CD4-positive, alpha-beta memory T cell (primary cell): ENCODE measurements around the gene FCRL3. TPM values are rescaled to one million over a fixed set of nuclear protein-coding genes. Genes with fewer than 3 reads are reported as not detected.

Experiments used
- CTCF ChIA-PET: fragments of 350-600 bp; sonication (Branson Sonifier 250); formaldehyde crosslinking; loops from one replicate; lab custom pipeline; 2021; ENCODE audit warnings: inconsistent platforms; ENCODE audit not compliant: partially characterized antibody; lab: Charles Lee
- POLR2A ChIA-PET: fragments of 350-600 bp; sonication (Branson Sonifier 250); formaldehyde crosslinking; loops from one replicate; lab custom pipeline; 2021; ENCODE audit not compliant: partially characterized antibody; lab: Charles Lee
- DNase-seq, 5 donors: peaks; one replicate each; pipeline versions ENCODE4 v3.0.0 to v3.0.0-alpha.2; 2020 to 2022; ENCODE audit warnings: mixed read lengths in 1 of 5
- H3K27ac ChIP-seq: one replicate; pipeline ENCODE4 v1.7.0; 2013; ENCODE audit warnings: low read depth, low read length
- H3K27me3 ChIP-seq: 2 replicates; pipeline ENCODE4 v1.7.0; 2013; ENCODE audit warnings: mild to moderate bottlenecking, low read length, moderate library complexity; ENCODE audit not compliant: insufficient read depth
- H3K36me3 ChIP-seq: 2 replicates; pipeline ENCODE4 v1.7.0; 2013; ENCODE audit warnings: mild to moderate bottlenecking, low read length, moderate library complexity; ENCODE audit not compliant: insufficient read depth
- H3K4me1 ChIP-seq: 2 replicates; pipeline ENCODE4 v1.7.0; 2013; ENCODE audit warnings: mild to moderate bottlenecking, low read length, moderate library complexity; ENCODE audit not compliant: insufficient read depth
- H3K4me3 ChIP-seq, 2 donors: one replicate each; pipeline ENCODE4 v1.7.0; 2013; ENCODE audit warnings: low read length in 2 of 2, mild to moderate bottlenecking in 1 of 2
- H3K9me3 ChIP-seq, 2 donors: one replicate each; pipeline ENCODE4 v1.7.0; 2013; ENCODE audit warnings: low read length in 2 of 2, control low read depth in 1 of 2; ENCODE audit not compliant: control insufficient read depth in 1 of 2
- H3K27ac Mint-ChIP-seq, 7 donors: one replicate each; pipeline ENCODE4 v1.8.0; 2020 to 2021; ENCODE audit warnings: mixed read lengths in 7 of 7, mild to moderate bottlenecking in 6 of 7, inconsistent platforms in 3 of 7, moderate library complexity in 3 of 7
- H3K27me3 Mint-ChIP-seq, 2 donors: one replicate each; pipeline ENCODE4 v1.8.0; 2020 to 2021; ENCODE audit warnings: mixed read lengths in 2 of 2
- H3K36me3 Mint-ChIP-seq, 2 donors: one replicate each; pipeline ENCODE4 v1.8.0; 2020 to 2021; ENCODE audit warnings: mixed read lengths in 2 of 2, inconsistent platforms in 1 of 2, mild to moderate bottlenecking in 1 of 2
- H3K4me1 Mint-ChIP-seq, 4 donors: one replicate each; pipeline ENCODE4 v1.8.0; 2020 to 2021; ENCODE audit warnings: mixed read lengths in 4 of 4, mild to moderate bottlenecking in 1 of 4
- H3K4me3 Mint-ChIP-seq, 8 donors: one replicate each; pipeline ENCODE4 v1.8.0; 2020 to 2021; ENCODE audit warnings: mixed read lengths in 8 of 8, mild to moderate bottlenecking in 7 of 8, moderate library complexity in 6 of 8, inconsistent platforms in 3 of 8
- H3K9me3 Mint-ChIP-seq, 8 donors: one replicate each; pipeline ENCODE4 v1.8.0; 2020 to 2021; ENCODE audit warnings: mixed read lengths in 8 of 8, mild to moderate bottlenecking in 5 of 8, inconsistent platforms in 3 of 8, moderate library complexity in 1 of 8
- intact Hi-C: fragments of 100-400 bp; cut with micrococcal nuclease; formaldehyde crosslinking; loops from one replicate; pipeline ENCODE4 v1.15.1; 2023
- polyA plus RNA-seq, 2 donors: library from polyadenylated mRNA; unstranded; fragments of 300-500 nt; fragmentation: Illumina TruSeq; gene quantifications; one replicate each; pipeline ENCODE4 v1.2.3, GENCODE V29; 2021
- total RNA-seq, 2 experiments: library from RNA; stranded (reverse); gene quantifications; one replicate each; pipeline ENCODE4 v1.2.3, GENCODE V29; 2021

FCRL3 gene
- total and polyA plus RNA-seq, 4 experiments from 2014 or later = 0.56 to 6.1 (median 3.5) TPM

- Mint-ChIP-seq H3K4me1 (no peaks in the 10 kb centered on the region), H3K36me3 (no peaks in the 10 kb centered on the region), H3K27me3 (peaks cover 4 to 5% of the 10 kb centered on the region in 2 donors), H3K4me3 (no peak overlapping the region), H3K27ac (no peak overlapping the region), H3K9me3 (peaks cover 0 to 3% (median 2%) of the 10 kb centered on the region in 8 donors)
- CTCF ChIA-PET = no interaction called here
- Histone ChIP-seq H3K9me3 (no peaks in the 10 kb centered on the region), H3K36me3 (no peaks in the 10 kb centered on the region), H3K27me3 (no peaks in the 10 kb centered on the region), H3K27ac (no peak overlapping the region), H3K4me1 (no peaks in the 10 kb centered on the region), H3K4me3 (no peak overlapping the region)
- no peak for DNase-seq
- POLR2A ChIA-PET = no interaction called here
- intact Hi-C loops = no loop called here
These were observed 17.7 kb downstream of the FCRL3 start for GRCh38 chr1:157682710-157683437.

- intact Hi-C loops = no loop called here
- Histone ChIP-seq H3K27me3 (no peaks in the 10 kb centered on the region), H3K4me1 (no peaks in the 10 kb centered on the region), H3K36me3 (no peaks in the 10 kb centered on the region), H3K4me3 (no peak overlapping the region), H3K9me3 (no peaks in the 10 kb centered on the region), H3K27ac (no peak overlapping the region)
- H3K27ac Mint-ChIP-seq = no peak overlapping the region
- no peak overlapping the region for H3K4me3 Mint-ChIP-seq
- peaks cover 4 to 6% of the 10 kb centered on the region in 2 donors for H3K27me3 Mint-ChIP-seq
- H3K4me1 Mint-ChIP-seq = no peaks in the 10 kb centered on the region
- no peak for DNase-seq
- H3K9me3 Mint-ChIP-seq = peaks cover 0 to 20% (median 4%) of the 10 kb centered on the region in 8 donors
- H3K36me3 Mint-ChIP-seq = no peaks in the 10 kb centered on the region
- POLR2A ChIA-PET = no interaction called here
- CTCF ChIA-PET = no interaction called here
These were observed 21.8 kb downstream of the FCRL3 start for GRCh38 chr1:157678721-157679120.

- Histone ChIP-seq H3K9me3 (no peaks in the 10 kb centered on the region), H3K27ac (no peak overlapping the region), H3K36me3 (no peaks in the 10 kb centered on the region), H3K4me3 (no peak overlapping the region), H3K27me3 (no peaks in the 10 kb centered on the region), H3K4me1 (no peaks in the 10 kb centered on the region)
- intact Hi-C loops = no loop called here
- ChIA-PET CTCF (no interaction called here), POLR2A (no interaction called here)
- no peak overlapping the region for H3K4me3 Mint-ChIP-seq
- no peaks in the 10 kb centered on the region for H3K4me1 Mint-ChIP-seq
- H3K36me3 Mint-ChIP-seq = peaks cover 0 to 2% of the 10 kb centered on the region in 2 donors
- peaks cover 5 to 57% (median 25%) of the 10 kb centered on the region in 8 donors for H3K9me3 Mint-ChIP-seq
- DNase-seq = no peak
- H3K27me3 Mint-ChIP-seq = peaks cover 0 to 5% of the 10 kb centered on the region in 2 donors
- H3K27ac Mint-ChIP-seq = no peak overlapping the region
These were observed 27.6 kb downstream of the FCRL3 start for GRCh38 chr1:157673008-157673407.

GRCh38 chr1:157671895-157672294, 28.7 kb downstream of the FCRL3 start:
- Mint-ChIP-seq H3K9me3 (peaks cover 5 to 61% (median 28%) of the 10 kb centered on the region in 8 donors), H3K36me3 (peaks cover 0 to 2% of the 10 kb centered on the region in 2 donors), H3K4me3 (no peak overlapping the region), H3K27ac (no peak overlapping the region), H3K4me1 (no peaks in the 10 kb centered on the region), H3K27me3 (peaks cover 0 to 4% of the 10 kb centered on the region in 2 donors)
- H3K4me1 ChIP-seq = no peaks in the 10 kb centered on the region
- no peaks in the 10 kb centered on the region for H3K36me3 ChIP-seq
- CTCF ChIA-PET = no interaction called here
- no peak for DNase-seq
- no peaks in the 10 kb centered on the region for H3K9me3 ChIP-seq
- no peaks in the 10 kb centered on the region for H3K27me3 ChIP-seq
- no peak overlapping the region for H3K4me3 ChIP-seq
- intact Hi-C loops = no loop called here
- POLR2A ChIA-PET = no interaction called here
- no peak overlapping the region for H3K27ac ChIP-seq

- Histone ChIP-seq H3K27ac (no peak overlapping the region), H3K36me3 (no peaks in the 10 kb centered on the region), H3K27me3 (no peaks in the 10 kb centered on the region), H3K9me3 (no peaks in the 10 kb centered on the region), H3K4me3 (no peak overlapping the region), H3K4me1 (no peaks in the 10 kb centered on the region)
- POLR2A ChIA-PET = no interaction called here
- intact Hi-C loops = no loop called here
- Mint-ChIP-seq H3K36me3 (no peaks in the 10 kb centered on the region), H3K9me3 (peaks cover 0 to 4% (median 2%) of the 10 kb centered on the region in 8 donors), H3K27ac (no peak overlapping the region), H3K4me3 (no peak overlapping the region), H3K27me3 (peaks cover 7 to 11% of the 10 kb centered on the region in 2 donors), H3K4me1 (no peaks in the 10 kb centered on the region)
- CTCF ChIA-PET = no interaction called here
- DNase-seq = no peak
These were observed 40.9 kb downstream of the FCRL3 start for GRCh38 chr1:157659576-157660247.

GRCh38 chr1:157658571-157658970, 42.0 kb downstream of the FCRL3 start:
- H3K4me3 ChIP-seq = no peak overlapping the region
- intact Hi-C loops = no loop called here
- Mint-ChIP-seq H3K27me3 (peaks cover 10 to 11% of the 10 kb centered on the region in 2 donors), H3K9me3 (peaks cover 0 to 4% (median under 1%) of the 10 kb centered on the region in 8 donors), H3K27ac (no peak overlapping the region), H3K4me3 (no peak overlapping the region), H3K4me1 (no peaks in the 10 kb centered on the region), H3K36me3 (no peaks in the 10 kb centered on the region)
- ChIA-PET POLR2A (interaction anchor here (0.7 kb wide), 1 partner anchor 1062 kb away, joined by 3 read pairs; the partner anchor contains the start of gene OR6K3), CTCF (no interaction called here)
- H3K4me1 ChIP-seq = no peaks in the 10 kb centered on the region
- H3K27ac ChIP-seq = no peak overlapping the region
- H3K9me3 ChIP-seq = no peaks in the 10 kb centered on the region
- H3K27me3 ChIP-seq = no peaks in the 10 kb centered on the region
- no peak for DNase-seq
- no peaks in the 10 kb centered on the region for H3K36me3 ChIP-seq

- Mint-ChIP-seq H3K36me3 (no peaks in the 10 kb centered on the region), H3K4me3 (no peak overlapping the region), H3K4me1 (no peaks in the 10 kb centered on the region), H3K27me3 (peaks cover 13% of the 10 kb centered on the region in 2 donors), H3K27ac (no peak overlapping the region), H3K9me3 (peaks cover 0 to 2% (median 0%) of the 10 kb centered on the region in 8 donors)
- ChIA-PET POLR2A (no interaction called here), CTCF (no interaction called here)
- H3K4me1 ChIP-seq = no peaks in the 10 kb centered on the region
- no peak overlapping the region for H3K27ac ChIP-seq
- DNase-seq = no peak
- no peak overlapping the region for H3K4me3 ChIP-seq
- intact Hi-C loops = no loop called here
- H3K27me3 ChIP-seq = no peaks in the 10 kb centered on the region
- no peaks in the 10 kb centered on the region for H3K36me3 ChIP-seq
- H3K9me3 ChIP-seq = no peaks in the 10 kb centered on the region
These were observed 47.1 kb downstream of the FCRL3 start for GRCh38 chr1:157653494-157653873.
